Measurements from ENCODE around the gene CCDC102A.
A peak's percentile ranks its signal among the peaks of the same experiment; 100 is the strongest.

Gene CCDC102A

DNA sequence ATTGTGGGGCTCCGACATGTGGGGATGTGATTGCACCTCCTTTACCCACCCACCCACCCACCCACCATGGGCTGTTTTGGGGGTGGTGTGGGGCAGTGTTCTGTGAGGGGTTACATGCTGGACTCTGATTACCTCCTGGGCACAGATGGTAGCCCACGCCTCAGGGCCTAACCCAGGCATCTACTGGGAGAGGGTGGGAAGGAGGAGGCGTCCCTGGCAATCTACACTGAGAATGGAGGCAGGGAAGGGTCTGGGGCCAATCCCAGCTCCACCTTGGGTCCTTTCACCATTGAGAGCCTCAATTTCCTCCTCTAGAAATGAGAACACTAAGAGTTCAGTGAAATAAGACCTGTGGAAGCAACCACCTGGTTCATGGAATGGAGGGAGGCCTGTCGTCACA, 38.3 kb downstream of the CCDC102A start:
- TF ChIP-seq, protein P1, sequence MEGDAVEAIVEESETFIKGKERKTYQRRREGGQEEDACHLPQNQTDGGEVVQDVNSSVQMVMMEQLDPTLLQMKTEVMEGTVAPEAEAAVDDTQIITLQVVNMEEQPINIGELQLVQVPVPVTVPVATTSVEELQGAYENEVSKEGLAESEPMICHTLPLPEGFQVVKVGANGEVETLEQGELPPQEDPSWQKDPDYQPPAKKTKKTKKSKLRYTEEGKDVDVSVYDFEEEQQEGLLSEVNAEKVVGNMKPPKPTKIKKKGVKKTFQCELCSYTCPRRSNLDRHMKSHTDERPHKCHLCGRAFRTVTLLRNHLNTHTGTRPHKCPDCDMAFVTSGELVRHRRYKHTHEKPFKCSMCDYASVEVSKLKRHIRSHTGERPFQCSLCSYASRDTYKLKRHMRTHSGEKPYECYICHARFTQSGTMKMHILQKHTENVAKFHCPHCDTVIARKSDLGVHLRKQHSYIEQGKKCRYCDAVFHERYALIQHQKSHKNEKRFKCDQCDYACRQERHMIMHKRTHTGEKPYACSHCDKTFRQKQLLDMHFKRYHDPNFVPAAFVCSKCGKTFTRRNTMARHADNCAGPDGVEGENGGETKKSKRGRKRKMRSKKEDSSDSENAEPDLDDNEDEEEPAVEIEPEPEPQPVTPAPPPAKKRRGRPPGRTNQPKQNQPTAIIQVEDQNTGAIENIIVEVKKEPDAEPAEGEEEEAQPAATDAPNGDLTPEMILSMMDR (IDR thresholded peaks at IDR 0.05): no peak
- Histone ChIP-seq H3K27ac (no peak overlapping the region), H3K4me3 (no peak overlapping the region)
- no peak for DNase-seq (ENCODE audit: low spot score)

GRCh38 chr16:57497121-57497520, 39.2 kb downstream of the CCDC102A start:
- TF ChIP-seq, protein P1 (IDR thresholded peaks at IDR 0.05): no peak
- no peak for DNase-seq (ENCODE audit: low spot score)
- H3K27ac ChIP-seq: no peak overlapping the region

GRCh38 chr16:57493767-57494166, 42.6 kb downstream of the CCDC102A start:
- TF ChIP-seq, protein P1 (IDR thresholded peaks at IDR 0.05): no peak
- no peak for DNase-seq (ENCODE audit: low spot score)
- Histone ChIP-seq H3K27ac (no peak overlapping the region), H3K4me3 (no peak overlapping the region)

More at GRCh38 chr16:57497121-57497520, 39.2 kb downstream of the CCDC102A start:
- no peak overlapping the region for H3K4me3 ChIP-seq

DNA sequence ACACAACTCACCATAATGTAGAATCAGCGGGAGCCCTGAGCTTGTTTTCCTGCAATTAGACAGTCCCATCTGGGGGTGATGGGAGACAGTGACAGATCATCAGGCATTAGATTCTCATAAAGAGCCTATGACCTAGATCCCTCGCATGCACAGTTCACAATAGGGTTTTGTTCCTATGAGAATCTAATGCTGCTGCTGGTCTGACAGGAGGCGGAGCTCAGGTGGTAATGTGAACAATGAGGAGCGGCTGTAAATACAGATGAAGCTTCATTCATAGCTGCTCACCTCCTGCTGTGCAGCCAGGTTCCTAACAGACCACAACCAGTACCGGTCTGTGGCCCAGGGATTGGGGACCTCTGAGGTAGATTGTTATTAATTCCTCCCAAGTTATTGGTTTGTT, 47.1 kb downstream of the CCDC102A start:
- Histone ChIP-seq H3K27ac (no peak overlapping the region), H3K4me3 (no peak overlapping the region)
- no peak for DNase-seq (ENCODE audit: low spot score)
- TF ChIP-seq, protein P1 (IDR thresholded peaks at IDR 0.05): no peak

DNA sequence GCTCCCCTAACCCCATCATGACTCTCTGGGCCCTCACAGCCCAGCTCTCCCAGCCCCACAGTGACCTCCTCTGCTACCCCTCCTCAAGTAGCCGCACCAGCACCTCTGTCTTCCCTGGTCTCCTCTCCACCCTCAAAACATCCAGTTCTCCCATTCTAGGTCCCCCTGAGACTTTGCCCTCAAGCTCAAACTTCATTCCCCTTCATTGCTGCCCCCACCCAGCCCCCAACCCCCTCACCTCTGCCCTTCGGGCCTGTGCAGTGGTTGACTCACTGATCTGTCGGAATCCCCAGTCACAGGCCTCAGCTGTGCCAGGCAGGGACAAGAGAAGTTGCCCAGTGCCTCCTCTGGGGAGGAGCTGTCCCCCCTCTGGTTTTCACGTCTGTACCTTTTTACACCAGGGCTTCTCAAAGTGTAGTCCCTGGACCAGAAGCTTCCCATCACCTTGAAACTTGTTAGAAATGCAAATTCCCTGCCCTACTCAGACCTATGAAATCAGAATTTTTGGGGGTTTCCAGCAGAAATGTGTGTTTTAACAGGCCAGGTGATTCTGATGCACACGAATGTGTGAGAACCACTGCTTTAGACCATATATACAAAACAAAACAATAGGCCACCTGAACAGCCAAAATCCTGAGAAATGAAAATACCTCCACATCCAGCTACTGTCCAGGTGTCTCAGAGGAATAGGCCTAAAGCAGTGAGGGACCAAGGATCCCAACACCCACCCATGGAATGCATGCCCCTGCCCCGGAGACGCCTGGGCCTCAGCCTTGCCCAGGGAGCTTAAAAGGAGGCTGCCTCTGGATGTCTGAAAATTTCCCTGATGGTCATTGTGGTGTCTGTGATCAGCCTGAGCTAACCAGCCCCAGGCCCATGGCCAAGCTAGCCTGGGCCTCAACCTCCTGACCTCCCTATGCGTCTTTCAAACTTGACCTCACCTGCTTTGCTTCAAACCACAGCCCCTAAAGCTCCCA, 49.2 kb downstream of the CCDC102A start:
- Histone ChIP-seq H3K27ac (peak overlapping the region; percentile 82 to 92), H3K4me3 (peak overlapping the region; percentile 93)
- TF ChIP-seq, protein P1 (IDR thresholded peaks at IDR 0.05): no peak
- DNase-seq (ENCODE audit: low spot score): no peak

- Histone ChIP-seq H3K4me3 (peak within 1 kb of the TSS; percentile 93), H3K27ac (peak within 1 kb of the TSS; percentile 82 to 92)
- TF ChIP-seq, protein P1 (IDR thresholded peaks at IDR 0.05): no peak
- DNase-seq (ENCODE audit: low spot score): peak; percentile 90
These were observed 50.2 kb downstream of the CCDC102A start, which contains the start of gene DOK4 for GRCh38 chr16:57485916-57486857. Gene DOK4 (minus strand): TSS chr16:57486493. CDS start chr16:57479507, 6,986 bp downstream.

Measured in coronary artery (tissue), 2 donors.